Ammon's horn (tissue), 1 donor: ENCODE results near the gene BBIP1.

ENCODE experiments used
- DNase-seq: peaks from one replicate; pipeline ENCODE4 v3.0.0-alpha.2; 2016; ENCODE audit warnings: low spot score

Gene BBIP1

DNA sequence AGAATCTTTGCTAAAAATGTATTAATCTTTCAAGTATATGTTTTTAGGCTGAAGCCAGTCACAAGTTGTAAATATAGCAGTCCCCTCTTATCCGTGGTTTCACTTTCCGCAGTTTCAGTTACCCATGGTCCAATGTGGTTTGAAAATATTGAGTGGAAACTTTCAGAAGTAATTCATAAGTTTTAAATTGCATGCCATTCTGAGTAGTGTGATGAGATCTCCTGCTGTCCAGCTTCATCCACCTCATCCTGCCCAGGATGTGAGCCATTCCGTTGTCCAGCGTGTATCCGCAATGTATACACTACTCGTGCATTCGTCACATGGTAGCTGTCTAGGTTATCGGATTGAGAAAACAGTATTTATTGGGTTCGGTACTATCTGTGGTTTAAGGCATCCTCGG, 35.1 kb downstream of the BBIP1 start:
- no peak for DNase-seq

DNA sequence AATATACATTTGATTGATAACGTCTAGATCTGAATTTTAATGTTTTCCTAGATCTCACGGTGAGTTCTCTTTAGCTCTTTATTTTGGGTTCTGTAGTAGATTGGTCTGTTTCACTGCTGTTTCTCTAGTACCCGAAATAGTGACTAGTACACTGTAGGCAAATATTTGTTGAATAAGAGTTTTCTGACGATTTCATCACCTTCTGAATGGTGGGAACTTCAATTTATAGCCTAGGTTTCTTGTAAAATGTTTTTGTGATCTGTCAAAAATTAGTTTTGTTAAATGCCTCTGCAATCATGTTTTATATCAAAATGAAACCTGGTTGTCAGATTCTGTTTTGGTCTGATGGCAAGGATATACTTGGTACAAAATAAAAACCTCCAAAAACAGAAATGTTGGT, 37.1 kb downstream of the BBIP1 start:
- DNase-seq = no peak

DNA sequence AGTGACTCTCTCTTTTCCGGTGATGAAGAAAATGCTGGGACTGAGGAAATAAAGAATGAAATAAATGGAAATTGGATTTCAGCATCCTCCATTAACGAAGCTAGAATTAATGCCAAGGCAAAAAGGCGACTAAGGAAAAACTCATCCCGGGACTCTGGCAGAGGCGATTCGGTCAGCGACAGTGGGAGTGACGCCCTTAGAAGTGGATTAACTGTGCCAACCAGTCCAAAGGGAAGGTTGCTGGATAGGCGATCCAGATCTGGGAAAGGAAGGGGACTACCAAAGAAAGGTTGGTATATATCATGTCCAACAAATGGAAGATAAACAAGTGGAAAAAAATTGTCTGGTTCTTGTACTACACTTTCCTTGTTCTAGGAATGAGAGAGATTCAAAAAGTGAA, 37.7 kb downstream of the BBIP1 start:
- DNase-seq = no peak

DNA sequence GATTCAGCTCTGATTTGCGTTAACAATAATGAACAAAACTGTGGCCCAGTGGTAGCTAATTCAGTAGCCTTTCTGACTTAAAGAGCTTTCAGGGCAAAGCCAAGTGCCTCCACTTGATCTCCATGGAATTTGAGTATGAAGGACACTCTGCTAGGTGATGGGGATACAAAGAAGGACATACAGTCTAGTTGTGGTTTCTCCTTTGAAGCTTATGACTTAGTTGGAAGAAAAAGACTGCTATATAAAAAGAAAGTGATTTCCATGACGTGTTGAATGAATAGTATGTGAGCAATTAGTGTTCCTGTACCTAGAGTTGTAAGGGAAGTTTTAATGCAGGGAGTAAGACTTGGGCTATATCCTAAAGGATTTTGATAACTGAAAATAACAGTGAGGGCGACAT, 39.0 kb downstream of the BBIP1 start:
- DNase-seq = no peak

DNA sequence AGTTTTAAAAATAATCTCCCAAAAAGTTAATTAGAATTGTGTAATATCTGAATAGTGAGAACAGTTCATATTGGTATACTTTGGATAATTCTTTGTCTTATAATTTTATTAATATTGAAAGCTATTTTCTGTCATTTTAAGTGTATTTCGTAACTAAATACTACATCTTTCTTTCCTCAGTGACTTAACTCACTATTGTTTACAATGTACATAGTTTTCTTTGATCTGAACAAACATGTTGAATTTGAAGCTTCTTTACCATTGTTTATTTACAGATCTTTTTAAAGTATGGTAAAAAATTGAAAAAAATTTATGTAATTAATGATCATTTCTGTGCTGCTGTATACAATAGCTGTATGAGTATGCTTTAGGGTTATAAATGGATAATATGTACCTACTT, 42.2 kb downstream of the BBIP1 start:
- DNase-seq = no peak

DNA sequence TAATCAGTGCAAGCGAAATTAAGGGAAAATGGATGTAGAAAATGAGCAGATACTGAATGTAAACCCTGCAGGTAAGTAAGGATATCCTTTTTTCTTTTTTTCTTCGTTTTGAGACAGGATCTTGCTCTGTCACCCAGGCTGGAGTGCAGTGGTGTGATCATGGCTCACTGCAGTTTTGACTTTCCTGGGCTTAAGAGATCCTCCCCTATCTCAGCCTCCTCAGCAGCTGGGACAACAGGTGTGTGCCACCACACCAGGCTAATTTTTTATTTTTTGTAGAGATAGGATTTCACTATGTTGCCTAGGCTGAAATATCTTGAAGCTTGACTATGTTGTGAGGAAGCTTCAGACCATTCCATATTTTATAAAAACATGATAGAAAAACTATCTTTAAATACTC, 43.0 kb downstream of the BBIP1 start:
- DNase-seq = no peak

DNA sequence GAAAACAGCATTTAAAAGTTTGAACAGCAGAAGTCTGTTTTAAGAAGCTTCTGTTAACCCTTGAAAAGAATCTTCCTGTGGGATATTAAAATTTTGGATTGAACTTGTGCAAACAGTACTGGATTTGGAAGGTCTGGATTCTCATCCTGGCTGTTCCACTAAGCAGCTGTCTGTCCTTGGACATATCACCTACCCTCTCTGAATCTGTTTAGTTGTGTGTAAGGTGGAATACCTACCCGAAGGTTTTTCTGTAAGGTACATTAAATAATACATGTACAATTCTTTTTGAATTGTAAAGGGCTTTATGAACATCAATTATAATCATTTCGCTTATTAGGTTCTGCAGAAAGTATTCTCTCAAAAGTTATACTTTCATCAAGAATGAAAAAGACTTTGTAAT, 45.0 kb downstream of the BBIP1 start:
- DNase-seq = no peak

DNA sequence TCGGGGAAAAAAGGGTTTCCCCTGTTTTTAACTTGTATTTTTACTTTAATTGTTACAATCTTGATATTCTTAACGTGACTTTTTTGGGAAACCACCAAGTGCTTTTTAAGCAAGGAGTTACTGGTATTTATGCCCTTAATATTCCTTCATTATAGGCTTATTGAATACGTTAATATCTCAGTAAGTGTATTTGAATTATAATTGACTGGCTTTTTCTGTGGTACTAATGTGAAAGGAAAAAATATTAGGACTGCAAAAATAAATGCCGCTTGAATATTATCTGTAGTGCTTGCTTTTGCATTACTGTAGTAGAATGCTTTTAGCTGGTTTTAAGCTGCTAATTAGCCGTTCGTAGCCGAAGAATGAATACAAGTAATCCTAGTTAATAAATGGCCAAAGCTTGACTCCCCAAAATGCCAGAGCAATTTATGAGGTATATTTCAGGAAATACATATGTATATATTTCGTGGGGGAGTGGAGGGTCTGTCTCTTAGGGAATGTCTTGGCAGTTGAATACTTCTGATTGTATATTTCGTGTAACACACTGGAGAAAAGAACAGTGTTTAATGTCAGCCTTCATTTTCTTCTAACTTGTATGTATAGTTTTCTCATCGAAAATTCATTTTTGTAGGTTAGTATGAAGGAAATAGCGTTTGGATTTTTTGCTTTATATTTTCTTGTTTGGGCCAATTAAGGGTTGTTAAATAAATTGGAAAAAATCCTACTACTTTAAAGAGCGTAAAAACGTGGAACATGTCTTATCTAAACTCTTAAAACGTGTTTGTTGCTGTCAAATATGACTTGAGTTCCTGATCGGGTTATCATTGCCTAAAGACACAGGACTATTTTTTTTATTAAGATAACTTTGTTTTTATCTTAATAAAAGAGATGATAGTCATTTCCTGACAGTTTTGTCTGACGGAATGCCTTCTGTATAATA, 45.7 kb downstream of the BBIP1 start:
- no peak for DNase-seq

DNA sequence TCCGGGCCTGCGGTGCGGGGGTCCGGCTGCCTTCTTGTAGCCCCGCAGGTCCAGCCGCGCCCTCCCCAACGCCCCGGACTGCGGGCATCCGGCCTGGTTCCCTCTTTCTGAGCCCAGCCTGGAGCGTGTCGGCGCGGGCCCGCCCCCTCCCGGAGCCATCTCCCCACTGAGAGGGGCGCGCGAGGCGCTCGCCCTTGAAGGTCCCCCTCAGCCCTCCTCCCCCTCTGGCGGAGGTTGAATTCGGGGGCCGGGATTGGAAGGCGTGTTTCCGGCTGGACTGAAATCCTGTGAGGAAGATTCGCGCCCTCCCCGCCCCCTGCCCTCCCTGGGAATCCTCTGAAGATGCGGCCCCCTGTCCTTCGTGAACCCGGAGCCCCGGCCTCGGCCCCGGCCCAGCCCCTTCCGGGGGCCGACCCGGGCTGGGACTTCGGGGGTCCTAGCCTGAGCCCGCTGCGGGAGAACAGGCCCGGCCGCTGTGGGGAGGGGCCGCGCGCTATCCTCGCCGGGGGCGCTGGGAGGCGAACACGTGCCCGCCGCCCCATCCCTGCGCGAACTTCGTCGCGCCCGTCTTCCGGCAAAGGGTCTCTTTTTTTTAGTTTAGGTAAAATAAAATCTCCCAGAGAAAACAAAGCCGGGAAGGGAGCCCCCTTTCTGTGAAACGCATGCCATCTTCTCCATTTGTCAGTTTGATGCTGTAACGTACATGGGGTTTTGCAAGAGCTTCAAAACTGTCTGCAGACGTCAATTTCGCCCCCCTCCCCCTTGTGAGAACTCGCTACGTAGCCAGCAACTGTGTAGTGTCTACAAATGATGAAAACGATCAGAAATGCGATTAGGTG, 46.6 kb downstream of the BBIP1 start:
- DNase-seq = peak; percentile 73

DNA sequence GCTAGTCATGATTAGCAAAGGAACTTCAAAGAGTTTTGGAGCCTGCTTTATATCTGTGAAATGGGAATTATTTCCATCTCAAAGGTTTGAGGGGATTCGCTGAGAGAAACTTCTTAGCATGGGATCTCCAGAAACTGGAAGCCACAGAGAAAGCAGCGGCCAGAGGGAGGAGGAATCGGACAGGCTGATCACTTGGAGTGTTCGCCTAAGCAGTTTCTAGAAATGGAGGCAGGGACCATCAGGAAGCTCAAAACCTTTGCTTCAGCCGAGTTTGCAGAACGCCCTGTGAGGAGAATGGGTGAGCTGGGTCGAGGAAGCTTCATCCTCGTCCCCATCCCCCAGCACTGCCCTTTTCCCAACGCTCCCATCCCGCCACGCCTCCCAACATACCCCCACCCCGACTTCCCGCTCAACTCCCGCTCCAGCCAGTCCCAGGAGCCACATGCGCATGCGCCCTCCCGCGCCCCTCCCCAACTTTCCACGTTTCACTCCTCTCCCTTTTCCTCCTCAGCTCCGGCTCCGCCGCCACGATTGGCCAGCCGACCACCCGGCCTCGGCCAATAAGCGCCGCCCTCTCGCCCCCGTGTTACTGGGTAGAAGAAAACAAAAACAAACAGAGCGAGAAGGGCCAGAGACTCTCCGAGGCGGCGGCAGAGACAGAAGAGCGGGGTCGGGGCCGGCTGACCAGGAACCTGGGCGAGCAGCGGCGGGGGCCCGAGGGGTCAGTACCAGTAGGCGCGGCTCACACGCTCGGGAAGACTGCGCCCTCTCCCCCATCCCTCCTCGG, 47.5 kb downstream of the BBIP1 start, which contains the start of gene PDCD4:
Gene PDCD4 (plus strand): TSS at position 631 of the 787 bp plus-strand sequence. CDS start 4,100 bp downstream, outside the sequence.
- peak; percentile 99 for DNase-seq

DNA sequence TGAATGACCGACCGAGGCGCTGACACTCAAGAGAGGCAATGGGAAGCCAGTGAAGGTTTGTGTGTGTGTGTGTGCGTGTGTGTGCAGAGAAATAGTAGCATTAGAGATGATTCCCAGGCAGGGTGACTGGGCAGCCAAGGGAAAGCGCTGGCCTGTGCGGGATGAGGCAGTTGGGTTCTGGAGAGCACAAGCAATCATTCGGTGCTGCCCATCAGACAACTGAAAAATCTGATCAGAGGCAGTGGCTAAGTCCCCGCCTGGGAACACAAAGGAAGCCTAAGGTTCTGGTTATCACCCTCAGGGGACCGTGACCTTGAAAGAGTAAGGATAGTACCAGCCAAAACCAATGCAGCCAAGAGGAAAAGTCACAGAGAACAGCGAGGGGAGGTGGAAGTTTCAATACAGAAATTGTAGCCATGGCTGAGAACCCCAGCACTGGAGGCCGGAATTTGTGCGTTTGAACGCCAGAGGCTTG, 48.1 kb downstream of the BBIP1 start:
- DNase-seq = no peak

DNA sequence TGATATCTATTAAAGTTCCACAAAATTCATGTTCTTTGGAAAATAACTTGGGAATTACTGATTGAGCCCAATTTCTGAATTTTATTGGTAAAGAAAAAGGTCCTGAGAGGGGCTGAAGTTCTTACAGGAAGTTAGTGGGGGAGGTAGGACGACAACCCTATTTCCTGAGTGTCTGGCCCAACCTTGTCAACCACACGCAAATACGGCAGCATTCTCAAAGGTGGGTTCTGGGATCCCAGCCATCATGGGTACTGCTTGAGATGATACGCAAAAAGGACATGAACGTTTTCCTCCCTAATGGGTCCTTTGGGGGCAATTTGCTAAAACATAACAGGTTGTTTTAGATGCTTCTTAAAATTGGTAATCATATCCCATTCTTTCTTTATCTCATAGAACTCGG, 50.0 kb downstream of the BBIP1 start:
- no peak for DNase-seq

DNA sequence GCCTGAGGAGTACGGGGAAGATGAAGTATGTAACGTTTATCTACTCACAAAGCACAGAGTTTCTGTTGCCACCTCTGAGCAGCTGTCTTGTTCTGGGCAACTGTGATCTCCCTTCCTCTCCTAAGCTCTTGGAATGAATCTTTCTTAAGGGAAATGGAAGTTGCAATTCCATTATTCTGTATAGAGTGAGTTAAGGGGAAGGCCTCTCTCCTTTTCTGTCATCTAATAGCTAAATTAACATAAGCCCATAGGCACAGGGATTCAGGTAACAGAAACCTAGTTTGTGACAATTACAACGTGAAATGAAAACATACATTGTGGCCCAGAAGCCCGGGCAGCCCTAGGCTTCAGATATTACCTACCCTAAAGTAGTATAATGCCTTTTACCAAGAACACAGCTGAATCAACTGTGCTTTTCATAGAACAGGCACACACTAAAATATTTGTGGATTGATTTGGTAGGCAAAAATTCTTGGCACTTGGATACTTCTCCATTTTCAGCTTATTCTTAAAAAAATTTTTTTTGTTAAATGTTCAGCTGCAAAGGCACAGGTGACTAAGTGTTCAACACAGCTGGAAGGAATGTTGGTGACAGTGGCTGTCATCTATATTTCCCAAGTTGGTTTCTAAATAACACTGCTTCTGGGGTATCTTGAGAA, 51.0 kb downstream of the BBIP1 start:
- DNase-seq = no peak

DNA sequence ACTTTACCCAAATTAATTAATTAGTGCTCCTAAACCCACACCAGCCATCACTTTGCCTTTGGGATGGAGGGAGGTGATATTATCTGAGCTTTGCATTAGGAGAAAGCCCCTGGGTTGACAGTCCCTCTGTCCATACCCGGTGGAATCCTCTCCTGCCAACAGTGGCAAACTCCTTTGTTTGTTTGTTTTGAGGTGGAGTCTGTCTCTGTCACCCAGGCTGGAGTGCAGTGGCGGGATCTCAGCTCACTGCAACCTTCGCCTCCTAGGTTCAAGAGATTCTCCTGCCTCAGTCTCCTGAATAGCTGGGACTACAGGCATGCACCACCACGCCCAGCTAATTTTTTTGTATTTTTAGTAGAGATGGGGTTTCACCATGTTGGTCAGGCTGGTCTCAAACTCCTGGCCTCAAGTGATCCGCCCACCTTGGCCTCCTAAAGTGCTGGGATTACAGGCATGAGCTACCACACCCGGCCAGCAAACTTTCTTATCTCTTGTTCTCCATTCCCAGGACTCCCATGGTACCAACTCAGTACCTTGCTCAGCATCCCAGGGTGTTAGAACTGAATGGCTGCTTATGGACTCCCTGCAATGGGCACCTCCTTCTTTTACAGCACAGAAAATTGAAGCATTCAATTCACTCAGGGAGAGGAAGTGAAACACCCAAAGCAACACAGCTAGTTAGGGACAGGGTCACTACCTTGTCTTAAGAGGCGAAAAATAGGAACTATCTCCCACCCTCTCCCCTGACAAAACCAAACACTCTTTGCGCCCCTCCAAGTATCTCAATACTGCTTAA, 51.8 kb downstream of the BBIP1 start:
- DNase-seq = peak; percentile 47

DNA sequence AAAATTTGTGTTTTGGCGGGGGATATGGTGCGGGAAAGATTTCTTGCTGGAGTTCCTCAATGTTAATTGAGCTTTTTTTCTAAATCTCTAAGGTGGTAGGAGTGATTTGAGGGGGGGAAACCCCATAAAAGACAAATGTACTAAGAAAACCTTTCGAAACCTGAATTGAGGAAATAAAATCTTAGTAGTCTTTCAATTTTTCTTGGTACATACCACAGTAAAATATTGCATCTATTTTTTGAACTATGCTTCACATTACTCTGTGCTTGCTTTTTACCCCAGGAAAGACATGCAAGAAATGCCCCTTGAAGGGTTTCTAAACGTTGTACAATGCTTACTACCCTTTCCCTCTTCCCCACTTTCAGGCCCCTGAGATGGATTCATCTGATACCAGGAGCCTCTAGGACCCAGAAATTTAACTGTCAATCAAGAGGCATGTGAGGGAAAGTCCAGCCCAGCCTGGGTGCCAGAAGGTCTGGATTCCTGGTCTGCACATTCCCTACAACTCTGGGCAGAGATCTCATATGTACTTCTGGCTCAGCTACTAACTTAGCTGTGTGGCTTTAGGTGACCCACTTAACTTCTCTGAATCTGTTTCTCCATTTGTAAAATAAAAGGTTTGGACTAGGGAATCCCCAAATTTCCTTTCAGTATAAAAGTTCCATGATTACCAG, 53.0 kb downstream of the BBIP1 start:
- DNase-seq = no peak

DNA sequence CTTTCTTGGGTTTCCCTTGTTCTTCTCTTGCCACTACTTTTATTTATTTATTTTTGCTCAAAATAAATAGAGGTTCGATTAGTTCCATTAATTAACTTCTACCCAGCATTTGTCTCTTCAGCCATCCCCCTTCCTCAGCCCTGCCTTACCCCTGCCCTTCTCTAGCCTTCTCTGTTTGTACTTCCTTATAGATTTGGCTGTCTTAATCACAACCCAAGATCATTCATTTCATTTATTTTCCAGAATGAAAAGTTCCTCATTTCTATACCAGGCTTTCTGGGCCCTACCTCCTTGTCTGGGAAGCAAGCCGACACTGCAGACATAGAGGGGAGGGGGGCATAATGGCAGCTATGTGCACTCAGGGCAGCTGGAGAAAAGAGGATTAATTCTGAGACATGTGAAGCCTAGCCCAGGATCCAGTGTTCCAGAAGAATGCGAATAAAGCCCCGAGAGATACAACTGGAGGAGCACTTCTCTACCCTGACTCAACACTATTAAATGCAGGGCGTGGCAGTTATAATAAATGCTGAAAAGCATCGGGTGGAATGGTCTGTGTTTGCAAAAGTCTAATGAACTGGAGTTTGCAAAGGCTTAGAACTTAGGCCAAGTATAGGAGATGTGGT, 53.7 kb downstream of the BBIP1 start:
- no peak for DNase-seq

DNA sequence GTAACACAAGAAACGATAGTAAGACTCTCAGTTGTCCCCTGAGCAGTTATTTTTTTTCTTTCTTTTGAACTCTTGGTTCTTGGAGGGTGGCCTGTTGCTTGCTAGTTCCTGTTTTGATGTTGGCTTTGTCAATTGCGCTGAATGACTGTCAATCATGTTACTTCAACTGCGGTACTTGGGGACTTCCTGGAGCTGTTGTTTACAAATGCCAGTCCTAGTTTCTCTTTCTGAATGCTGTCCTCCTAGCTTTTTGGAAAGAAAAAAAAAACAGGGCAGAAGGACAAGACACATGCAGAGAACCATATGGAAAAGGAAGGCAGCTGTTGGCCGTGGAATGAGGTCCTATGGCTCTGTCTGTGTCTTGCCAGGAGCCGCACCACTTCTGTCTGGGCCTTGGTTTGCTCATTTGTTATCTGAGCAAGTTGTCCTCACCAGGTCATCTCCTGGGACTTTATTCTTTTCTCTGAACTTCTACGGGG, 54.3 kb downstream of the BBIP1 start:
- peak; percentile 59 for DNase-seq

DNA sequence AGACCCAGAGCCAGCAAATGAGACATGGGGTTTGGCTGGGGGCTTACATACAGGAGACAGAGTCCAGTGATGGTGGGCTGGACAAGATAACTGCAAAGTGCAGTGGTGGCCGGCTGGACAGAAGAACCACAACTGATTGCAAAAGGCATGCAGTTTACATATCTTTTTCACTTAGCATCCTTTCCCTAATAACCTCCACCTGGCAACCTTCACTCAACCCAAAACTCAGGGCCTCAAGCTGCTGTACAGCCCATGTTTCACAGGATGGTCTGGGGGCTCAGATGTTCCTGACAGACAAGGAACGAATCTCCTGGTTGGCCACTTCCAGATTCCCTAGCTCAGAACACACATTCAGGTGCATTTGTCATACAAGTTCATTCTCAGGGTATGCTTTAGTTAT, 55.0 kb downstream of the BBIP1 start:
- no peak for DNase-seq

DNA sequence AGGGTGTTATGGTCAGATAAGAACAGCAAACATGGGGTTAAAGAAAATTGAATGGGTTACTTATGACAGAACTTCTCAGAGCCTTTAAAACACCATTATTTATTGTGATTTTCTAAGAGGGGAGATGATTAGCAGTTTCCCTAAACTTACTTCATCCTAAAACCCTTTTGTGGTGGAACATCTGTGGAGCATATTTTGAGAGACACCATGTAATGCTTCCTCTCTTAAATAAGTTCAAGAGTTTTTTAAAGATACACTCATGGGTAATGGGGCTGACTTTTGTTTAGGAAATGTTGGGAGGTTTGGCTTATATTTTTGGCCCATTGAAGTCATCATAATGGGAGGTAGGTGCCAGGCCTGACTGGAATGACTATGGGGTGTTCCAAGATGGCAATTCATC, 55.6 kb downstream of the BBIP1 start:
- no peak for DNase-seq
